Measurements from ENCODE around the gene TGFBR3.

DNA sequence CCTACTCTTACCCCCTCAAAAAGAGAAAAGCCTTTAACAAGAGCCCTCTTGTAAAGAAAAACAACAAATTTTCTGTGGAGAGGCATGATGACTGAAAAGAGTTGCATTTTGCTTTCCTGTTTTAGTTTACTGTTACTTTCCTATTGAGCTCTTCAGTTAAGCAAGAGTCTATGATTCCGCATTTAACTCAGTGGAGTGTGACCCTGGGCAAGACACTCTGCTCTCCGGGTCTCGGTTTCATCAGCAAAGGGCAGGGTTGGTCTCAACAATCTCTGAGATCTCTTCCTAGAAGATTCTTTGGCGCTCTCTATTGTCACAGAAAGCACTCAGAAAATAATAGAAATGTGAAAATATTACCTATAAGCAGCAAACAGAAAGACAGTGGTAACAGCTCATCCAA lies 175.7 kb downstream of the TGFBR3 start:
- TF ChIP-seq CTCF (IDR thresholded peaks at IDR 0.05; ENCODE audit: insufficient read depth, low read length, poor library complexity, severe bottlenecking) = no peak
- no peak for TF ChIP-seq EZH2phosphoT487 (conservative IDR thresholded peaks at IDR 0.05; ENCODE audit: low read length)
